Activated T-helper 9 cell treated with anti-CD3 and anti-CD28 coated beads, Interleukin-2, amount 50 U/mL, for 16 hours (primary cell): ENCODE results near the gene CACNA1D.

Experiments
- DNase-seq: peaks from one replicate; pipeline ENCODE4 v3.0.0-alpha.2; 2020; ENCODE audit warnings: low read depth

CACNA1D gene

GRCh38 chr3:53715815-53716483 is 221.5 kb downstream of the CACNA1D start:
- no peak for DNase-seq

GRCh38 chr3:53716998-53717397 is 222.6 kb downstream of the CACNA1D start:
- no peak for DNase-seq

GRCh38 chr3:53718462-53718861 is 224.1 kb downstream of the CACNA1D start:
- no peak for DNase-seq

- no peak for DNase-seq
Measured at GRCh38 chr3:53719796-53720195, 225.4 kb downstream of the CACNA1D start.

GRCh38 chr3:53721187-53722119 is 227.0 kb downstream of the CACNA1D start:
- DNase-seq = no peak

- no peak for DNase-seq
Measured at GRCh38 chr3:53724566-53724965, 230.2 kb downstream of the CACNA1D start.

GRCh38 chr3:53725387-53725995 is 231.1 kb downstream of the CACNA1D start:
- DNase-seq = no peak

- no peak for DNase-seq
Measured at GRCh38 chr3:53726643-53727042, 232.2 kb downstream of the CACNA1D start.

GRCh38 chr3:53728606-53729005 is 234.2 kb downstream of the CACNA1D start:
- no peak for DNase-seq

GRCh38 chr3:53729159-53729558 is 234.7 kb downstream of the CACNA1D start:
- no peak for DNase-seq

- no peak for DNase-seq
Measured at GRCh38 chr3:53729618-53730017, 235.2 kb downstream of the CACNA1D start.

- no peak for DNase-seq
Measured at GRCh38 chr3:53730576-53730975, 236.2 kb downstream of the CACNA1D start.

GRCh38 chr3:53731934-53732624 is 237.7 kb downstream of the CACNA1D start:
- DNase-seq = no peak

GRCh38 chr3:53733446-53733845 is 239.0 kb downstream of the CACNA1D start:
- no peak for DNase-seq

- no peak for DNase-seq
Measured at GRCh38 chr3:53739966-53740365, 245.6 kb downstream of the CACNA1D start.

- no peak for DNase-seq
Measured at GRCh38 chr3:53740956-53741355, 246.5 kb downstream of the CACNA1D start.

GRCh38 chr3:53744351-53744750 is 249.9 kb downstream of the CACNA1D start:
- DNase-seq = no peak

GRCh38 chr3:53747559-53747958 is 253.1 kb downstream of the CACNA1D start:
- DNase-seq = no peak

- DNase-seq = no peak
Measured at GRCh38 chr3:53748512-53749271, 254.3 kb downstream of the CACNA1D start.

- DNase-seq = no peak
Measured at GRCh38 chr3:53749448-53749847, 255.0 kb downstream of the CACNA1D start.
